WTC11 (cell line): ENCODE results near the gene MAML2. TPM values are rescaled to one million over a fixed set of nuclear protein-coding genes. Genes with fewer than 3 reads are reported as not detected.

Experiments
- ATAC-seq: fragments of 200-7000 bp; cut with Tn5 transposase; 2 replicates; pipeline ENCODE4 v1.10.0; 2021; ENCODE audit warnings: mild to moderate bottlenecking, moderate library complexity
- CTCF ChIA-PET: fragments of 300-600 bp; sonication (Branson Sonifier 250); formaldehyde crosslinking; loops from one replicate; lab custom pipeline; 2021; ENCODE audit warnings: antibody characterized with exemption; lab: Charles Lee
- POLR2A ChIA-PET: fragments of 350-600 bp; sonication (Branson Sonifier 250); formaldehyde crosslinking; loops from one replicate; lab custom pipeline; 2021; ENCODE audit warnings: antibody characterized with exemption; lab: Charles Lee
- DNase-seq: peaks from one replicate; pipeline ENCODE4 v3.0.0; 2021; ENCODE audit warnings: low spot score
- H3K27ac Mint-ChIP-seq: 2 replicates; pipeline ENCODE4 v1.8.0; 2021; ENCODE audit warnings: mixed read lengths
- H3K27me3 Mint-ChIP-seq: 2 replicates; pipeline ENCODE4 v1.8.0; 2021; ENCODE audit warnings: low read depth, mild to moderate bottlenecking, moderate library complexity, mixed read lengths
- H3K36me3 Mint-ChIP-seq: 2 replicates; pipeline ENCODE4 v1.8.0; 2021; ENCODE audit warnings: mixed read lengths
- H3K4me1 Mint-ChIP-seq: 2 replicates; pipeline ENCODE4 v1.8.0; 2022; ENCODE audit warnings: mixed read lengths
- H3K4me3 Mint-ChIP-seq: 2 replicates; pipeline ENCODE4 v1.8.0; 2021; ENCODE audit warnings: mild to moderate bottlenecking, moderate library complexity, mixed read lengths
- H3K9me3 Mint-ChIP-seq: 2 replicates; pipeline ENCODE4 v1.8.0; 2021; ENCODE audit warnings: mixed read lengths
- ARID4B ChIP-seq: sonication (generic); formaldehyde crosslinking; IDR thresholded peaks from 2 replicates; pipeline ENCODE4 v1.8.0; 2023; ENCODE audit warnings: missing genetic modification reagents, mild to moderate bottlenecking, borderline replicate concordance
- ATF6 ChIP-seq: sonication (generic); formaldehyde crosslinking; IDR thresholded peaks from 2 replicates; pipeline ENCODE4 v1.8.1; 2023; ENCODE audit warnings: mild to moderate bottlenecking, missing genetic modification reagents
- CREM ChIP-seq: sonication (generic); formaldehyde crosslinking; IDR thresholded peaks from 2 replicates; pipeline ENCODE4 v1.8.1; 2022; ENCODE audit warnings: mild to moderate bottlenecking, missing genetic modification reagents, moderate library complexity
- EMX1 ChIP-seq: fragments of 250-450 bp; sonication (Bioruptor Pico); IDR thresholded peaks from 2 replicates; pipeline ENCODE4 v1.8.0; 2021; ENCODE audit warnings: mild to moderate bottlenecking
- ETV6 ChIP-seq: sonication (generic); formaldehyde crosslinking; IDR thresholded peaks from 2 replicates; pipeline ENCODE4 v1.8.1; 2022; ENCODE audit warnings: mild to moderate bottlenecking, missing genetic modification reagents
- IRF2 ChIP-seq: sonication (generic); formaldehyde crosslinking; IDR thresholded peaks from 2 replicates; pipeline ENCODE4 v1.8.0; 2022; ENCODE audit warnings: low read depth, missing genetic modification reagents, borderline replicate concordance
- MYBL2 ChIP-seq: sonication (generic); formaldehyde crosslinking; IDR thresholded peaks from 2 replicates; pipeline ENCODE4 v1.8.1; 2023; ENCODE audit warnings: mild to moderate bottlenecking, moderate library complexity, missing genetic modification reagents
- PRRX2 ChIP-seq: fragments of 250-450 bp; sonication (Bioruptor Pico); IDR thresholded peaks from 2 replicates; pipeline ENCODE4 v1.8.0; 2021; ENCODE audit warnings: mild to moderate bottlenecking
- SP1 ChIP-seq: sonication (generic); formaldehyde crosslinking; conservative IDR thresholded peaks from 2 replicates; pipeline ENCODE4 v1.8.1; 2022; ENCODE audit warnings: missing genetic modification reagents
- TP53 ChIP-seq: sonication (generic); formaldehyde crosslinking; IDR thresholded peaks from 2 replicates; pipeline ENCODE4 v1.8.1; 2023; ENCODE audit warnings: mild to moderate bottlenecking, missing genetic modification reagents
- ZNF281 ChIP-seq: sonication (generic); formaldehyde crosslinking; IDR thresholded peaks from 2 replicates; pipeline ENCODE4 v1.8.0; 2023; ENCODE audit warnings: mild to moderate bottlenecking, missing genetic modification reagents
- ZNF317 ChIP-seq: sonication (generic); formaldehyde crosslinking; IDR thresholded peaks from 2 replicates; pipeline ENCODE4 v1.8.1; 2023; ENCODE audit warnings: low read depth, mild to moderate bottlenecking, moderate library complexity, missing genetic modification reagents, borderline replicate concordance
- total RNA-seq: library from RNA; stranded (reverse); gene quantifications from 3 replicates; pipeline ENCODE4 v1.2.3, GENCODE V29; 2021
- TF ChIP-seq, protein P1 (sequence below): sonication (generic); formaldehyde crosslinking; IDR thresholded peaks from 2 replicates; pipeline ENCODE4 v1.8.1; 2023; ENCODE audit warnings: mild to moderate bottlenecking, missing genetic modification reagents
- TF ChIP-seq, protein P2 (sequence below): sonication (generic); formaldehyde crosslinking; IDR thresholded peaks from 2 replicates; pipeline ENCODE4 v1.8.1; 2022; ENCODE audit warnings: low read depth, mild to moderate bottlenecking, moderate library complexity, missing genetic modification reagents, borderline replicate concordance
- TF ChIP-seq, protein P3 (sequence below): sonication (generic); formaldehyde crosslinking; IDR thresholded peaks from 2 replicates; pipeline ENCODE4 v1.8.1; 2023; ENCODE audit warnings: mild to moderate bottlenecking, missing genetic modification reagents, moderate library complexity

MAML2 gene
- total RNA-seq, 1 experiment from 2014 or later: 8.1 TPM

- Mint-ChIP-seq H3K27ac (peak overlapping the region; percentile 80; the same call in 1 of the 2 replicates), H3K36me3 (peaks cover 4% of the 10 kb centered on the region; the same call in 1 of the 2 replicates)
- DNase-seq: no peak
- TF ChIP-seq EMX1 (CRISPR knock-in tag) (no peak), ARID4B (CRISPR knock-in tag) (no peak), MYBL2 (CRISPR knock-in tag) (no peak), TP53 (CRISPR knock-in tag) (no peak), ATF6 (CRISPR knock-in tag) (no peak), SP1 (no peak), PRRX2 (CRISPR knock-in tag) (no peak)
- TF ChIP-seq, protein P1, sequence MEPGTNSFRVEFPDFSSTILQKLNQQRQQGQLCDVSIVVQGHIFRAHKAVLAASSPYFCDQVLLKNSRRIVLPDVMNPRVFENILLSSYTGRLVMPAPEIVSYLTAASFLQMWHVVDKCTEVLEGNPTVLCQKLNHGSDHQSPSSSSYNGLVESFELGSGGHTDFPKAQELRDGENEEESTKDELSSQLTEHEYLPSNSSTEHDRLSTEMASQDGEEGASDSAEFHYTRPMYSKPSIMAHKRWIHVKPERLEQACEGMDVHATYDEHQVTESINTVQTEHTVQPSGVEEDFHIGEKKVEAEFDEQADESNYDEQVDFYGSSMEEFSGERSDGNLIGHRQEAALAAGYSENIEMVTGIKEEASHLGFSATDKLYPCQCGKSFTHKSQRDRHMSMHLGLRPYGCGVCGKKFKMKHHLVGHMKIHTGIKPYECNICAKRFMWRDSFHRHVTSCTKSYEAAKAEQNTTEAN: no peak
- TF ChIP-seq, all 79 proteins: peak for 0
- peaks cover 12% of the 10 kb centered on the region; the same call in 1 of the 2 replicates for H3K9me3 Mint-ChIP-seq
- H3K27me3 Mint-ChIP-seq: no peaks in the 10 kb centered on the region
- CTCF ChIA-PET: interaction anchor here (2.1 to 3.1 kb wide), 2 partner anchors 142 to 144 kb away, joined by 7 to 14 read pairs; partner anchors contain the start of gene MAML2
- peaks cover 77% of the 10 kb centered on the region for H3K4me1 Mint-ChIP-seq
- POLR2A ChIA-PET: no interaction called here
- ATAC-seq: no peak
- no peak overlapping the region for H3K4me3 Mint-ChIP-seq
Observed at GRCh38 chr11:96197801-96198701, 144.9 kb downstream of the MAML2 start.

GRCh38 chr11:96197103-96197502 is 145.9 kb downstream of the MAML2 start:
- Mint-ChIP-seq H3K36me3 (peaks cover 4% of the 10 kb centered on the region; the same call in 1 of the 2 replicates), H3K27ac (peak overlapping the region; percentile 56), H3K4me1 (peaks cover 71% of the 10 kb centered on the region), H3K4me3 (no peak overlapping the region), H3K27me3 (no peaks in the 10 kb centered on the region)
- POLR2A ChIA-PET: interaction anchor here (0.6 kb wide), 1 partner anchor 193 kb away, joined by 4 read pairs; the partner anchor contains the start of genes CCDC82 and JRKL
- peak; percentile 24 for ATAC-seq
- CTCF ChIA-PET: interaction anchor here (2.1 to 3.1 kb wide), 2 partner anchors 141 to 145 kb away, joined by 7 to 14 read pairs; partner anchors contain the start of gene MAML2
- TF ChIP-seq IRF2: no peak
- TF ChIP-seq, all 79 proteins: peak for 0
- peaks cover 12% of the 10 kb centered on the region; the same call in 1 of the 2 replicates for H3K9me3 Mint-ChIP-seq
- DNase-seq: no peak

DNA sequence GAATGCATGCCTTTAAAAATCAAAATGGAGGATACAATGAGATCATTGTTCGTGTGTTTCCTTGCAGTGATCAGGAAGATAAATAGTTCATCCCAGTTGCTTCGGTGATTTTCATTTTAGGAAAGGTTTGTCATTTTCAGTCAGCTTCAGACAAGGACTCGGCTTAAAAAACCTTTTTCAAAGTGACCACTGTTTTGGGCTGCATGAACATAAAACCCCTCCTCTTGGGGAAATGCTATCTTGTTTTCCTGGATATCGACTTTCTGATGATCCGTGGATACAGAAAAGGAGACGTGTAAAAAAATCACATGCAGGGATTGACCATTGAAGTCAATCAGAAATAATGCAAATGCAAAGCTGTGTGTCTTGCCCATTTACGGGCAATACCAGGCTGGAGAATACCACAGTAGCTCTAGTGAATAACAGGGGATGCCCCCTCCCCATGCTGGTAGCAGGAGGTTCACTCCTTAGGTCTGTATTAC is 146.8 kb downstream of the MAML2 start:
- DNase-seq (no peak), ATAC-seq (peak; percentile 62)
- peak overlapping the region; percentile 58 for H3K27ac Mint-ChIP-seq
- peaks cover 15% of the 10 kb centered on the region; the same call in 1 of the 2 replicates for H3K9me3 Mint-ChIP-seq
- no peaks in the 10 kb centered on the region for H3K27me3 Mint-ChIP-seq
- no peak overlapping the region for H3K4me3 Mint-ChIP-seq
- H3K4me1 Mint-ChIP-seq: peaks cover 74% of the 10 kb centered on the region
- CTCF ChIA-PET: interaction anchor here (0.6 to 3.1 kb wide), 2 partner anchors 30 to 146 kb away, joined by 4 to 14 read pairs; partner anchors contain the start of gene MAML2
- H3K36me3 Mint-ChIP-seq: peaks cover 6% of the 10 kb centered on the region; the same call in 1 of the 2 replicates
- POLR2A ChIA-PET: interaction anchor here (0.6 kb wide), 1 partner anchor 193 kb away, joined by 4 read pairs; the partner anchor contains the start of genes CCDC82 and JRKL
- TF ChIP-seq, protein P2, sequence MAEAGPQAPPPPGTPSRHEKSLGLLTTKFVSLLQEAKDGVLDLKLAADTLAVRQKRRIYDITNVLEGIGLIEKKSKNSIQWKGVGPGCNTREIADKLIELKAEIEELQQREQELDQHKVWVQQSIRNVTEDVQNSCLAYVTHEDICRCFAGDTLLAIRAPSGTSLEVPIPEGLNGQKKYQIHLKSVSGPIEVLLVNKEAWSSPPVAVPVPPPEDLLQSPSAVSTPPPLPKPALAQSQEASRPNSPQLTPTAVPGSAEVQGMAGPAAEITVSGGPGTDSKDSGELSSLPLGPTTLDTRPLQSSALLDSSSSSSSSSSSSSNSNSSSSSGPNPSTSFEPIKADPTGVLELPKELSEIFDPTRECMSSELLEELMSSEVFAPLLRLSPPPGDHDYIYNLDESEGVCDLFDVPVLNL (CRISPR knock-in tag): no peak
- TF ChIP-seq, protein P3, sequence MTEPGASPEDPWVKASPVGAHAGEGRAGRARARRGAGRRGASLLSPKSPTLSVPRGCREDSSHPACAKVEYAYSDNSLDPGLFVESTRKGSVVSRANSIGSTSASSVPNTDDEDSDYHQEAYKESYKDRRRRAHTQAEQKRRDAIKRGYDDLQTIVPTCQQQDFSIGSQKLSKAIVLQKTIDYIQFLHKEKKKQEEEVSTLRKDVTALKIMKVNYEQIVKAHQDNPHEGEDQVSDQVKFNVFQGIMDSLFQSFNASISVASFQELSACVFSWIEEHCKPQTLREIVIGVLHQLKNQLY (CRISPR knock-in tag): no peak
- TF ChIP-seq ETV6 (CRISPR knock-in tag) (no peak), ZNF281 (no peak), ZNF317 (CRISPR knock-in tag) (no peak), CREM (CRISPR knock-in tag) (no peak)
